ENCODE data around the gene E2F2.
"Not testable (repeated sequence)": the region's sequence is repeated elsewhere in the genome, so short reads cannot be mapped to it uniquely, and the experiment has no call there.

The E2F2 gene

GRCh38 chr1:23546897-23547584 lies 16.0 kb upstream of the E2F2 start:
- no peak for DNase-seq (ENCODE audit: low read depth)

DNA sequence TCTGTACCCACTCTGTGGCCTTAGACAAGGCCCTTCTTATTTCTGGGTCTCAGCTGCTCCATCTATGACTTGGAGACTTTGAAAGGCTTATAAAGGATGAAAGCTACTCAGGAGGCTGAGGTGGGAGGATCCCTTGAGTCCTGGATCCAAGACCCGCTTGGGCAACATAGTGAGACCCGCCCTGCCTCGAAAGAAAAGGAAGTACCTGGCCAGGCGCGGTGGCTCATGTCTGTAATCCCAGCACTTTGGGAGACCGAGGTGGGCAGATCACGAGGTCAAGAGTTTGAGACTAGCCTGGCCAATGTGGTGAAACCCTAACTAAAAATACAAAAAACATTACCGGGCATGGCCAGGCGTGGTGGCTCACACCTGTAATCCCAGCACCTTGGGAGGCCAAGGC lies 14.8 kb upstream of the E2F2 start:
- no peak for DNase-seq (ENCODE audit: low read depth)

GRCh38 chr1:23544444-23545389 lies 13.7 kb upstream of the E2F2 start:
- DNase-seq (ENCODE audit: low read depth), result peak; percentile 55

GRCh38 chr1:23543707-23544443 lies 12.8 kb upstream of the E2F2 start:
- DNase-seq (ENCODE audit: low read depth), result no peak

DNA sequence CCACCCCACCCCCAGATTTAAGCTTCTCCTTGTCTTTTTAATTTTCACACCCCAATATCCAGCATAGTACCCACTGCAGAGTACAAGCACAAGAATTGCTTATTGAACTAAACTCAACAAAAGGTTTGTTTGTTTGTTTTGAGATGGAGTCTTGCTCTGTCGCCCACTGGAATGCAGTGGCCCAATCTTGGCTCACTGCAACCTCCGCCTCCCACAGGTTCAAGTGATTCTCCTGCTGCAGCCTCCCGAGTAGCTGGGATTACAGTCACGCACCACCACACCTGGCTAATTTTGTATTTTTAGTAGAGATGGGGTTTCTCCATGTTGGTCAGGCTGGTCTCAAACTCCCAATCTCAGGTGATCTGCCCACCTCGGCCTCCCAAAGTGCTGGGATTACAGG lies 11.9 kb upstream of the E2F2 start:
- not testable (repeated sequence) for DNase-seq (ENCODE audit: low read depth)

GRCh38 chr1:23539698-23540266 lies 8.7 kb upstream of the E2F2 start:
- DNase-seq (ENCODE audit: low read depth), result peak; percentile 81

GRCh38 chr1:23537296-23537973 lies 6.4 kb upstream of the E2F2 start:
- no peak for DNase-seq (ENCODE audit: low read depth)

DNA sequence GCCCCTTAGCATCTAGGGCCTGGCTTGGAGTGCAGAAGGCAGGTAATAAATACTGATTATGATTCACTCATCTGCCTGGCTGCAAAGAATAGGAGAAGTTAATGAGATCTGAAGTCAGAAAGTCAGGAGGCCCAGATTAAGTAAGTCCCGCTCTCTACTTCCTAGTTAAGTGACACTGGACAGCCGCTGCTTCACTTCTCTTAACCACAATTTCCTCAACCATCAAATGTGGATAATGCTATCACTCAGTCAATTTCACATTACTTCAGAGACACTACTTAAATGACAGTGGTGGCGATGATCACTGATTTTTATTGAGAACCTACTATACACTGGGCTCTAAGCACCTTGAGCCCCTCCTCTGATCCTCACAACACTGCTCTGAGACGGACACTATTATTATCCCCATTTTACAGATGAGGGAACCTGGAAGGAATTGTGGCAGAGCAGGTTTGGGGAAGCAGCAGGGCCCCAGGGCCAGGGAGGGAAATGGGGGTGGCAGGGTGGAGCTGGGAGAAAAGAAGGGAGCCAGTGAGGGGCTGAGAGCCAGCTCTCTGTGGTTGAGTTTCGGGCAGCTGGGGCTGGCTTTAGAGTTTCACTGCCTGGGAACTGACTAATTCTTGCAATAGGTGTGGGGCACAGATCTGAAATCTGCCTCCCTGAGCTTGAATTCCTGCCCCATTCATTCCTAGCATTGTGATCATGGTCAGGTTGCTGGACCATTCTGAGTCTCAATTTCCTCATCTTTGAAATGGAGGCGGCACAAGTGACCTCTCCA lies 2.4 kb upstream of the E2F2 start:
- DNase-seq (ENCODE audit: low read depth), result no peak

GRCh38 chr1:23531562-23532094 lies 595 bp upstream of the E2F2 start:
- no peak for DNase-seq (ENCODE audit: low read depth)

- no peak for DNase-seq (ENCODE audit: low read depth)
Measured at GRCh38 chr1:23530087-23530746, 816 bp downstream of the E2F2 start.

DNA sequence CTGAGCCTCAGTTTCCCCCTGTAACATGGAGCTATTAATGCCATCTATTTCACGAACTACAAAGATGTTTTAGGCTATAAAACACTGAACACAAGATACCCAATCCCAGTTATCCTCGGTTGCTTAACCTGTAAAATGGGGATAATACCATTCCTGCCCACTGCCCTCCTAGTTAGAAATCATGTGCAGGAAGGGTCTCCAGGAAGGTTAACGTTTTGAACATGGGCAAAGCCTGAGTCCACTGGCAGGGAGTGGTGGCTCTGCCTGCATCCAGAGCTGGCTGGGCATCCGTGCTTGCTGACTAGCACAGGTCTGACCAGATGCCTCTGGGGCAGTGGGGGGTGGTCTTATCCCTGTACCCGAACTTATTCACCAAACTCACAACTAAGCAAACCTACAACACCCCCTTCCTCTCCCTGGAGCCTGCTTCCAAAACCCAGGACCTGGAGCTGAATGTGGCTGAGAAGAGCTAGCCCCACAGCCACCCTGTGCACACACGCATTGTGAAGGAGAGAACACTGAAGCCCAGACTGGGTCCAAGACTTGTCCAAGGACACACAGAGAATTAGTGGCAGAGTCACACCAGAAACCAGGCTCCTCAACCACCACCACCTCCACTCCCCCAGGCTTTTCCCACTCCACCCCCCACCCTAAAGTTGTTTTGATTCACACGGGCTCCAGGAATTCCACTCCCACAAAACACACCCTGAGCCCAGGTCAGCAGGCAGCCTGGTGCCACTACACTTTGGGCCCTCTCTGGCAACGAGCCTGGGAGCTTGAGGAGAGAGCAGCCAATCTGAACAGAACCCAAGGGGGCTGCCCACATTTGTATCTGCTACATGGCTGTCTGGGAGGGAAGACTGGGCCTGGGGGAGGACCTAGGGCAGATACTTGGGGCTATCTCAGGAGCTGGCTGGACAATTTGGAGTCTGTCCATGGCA lies 1.6 kb downstream of the E2F2 start:
- DNase-seq (ENCODE audit: low read depth), result no peak

- peak; percentile 52 for DNase-seq (ENCODE audit: low read depth)
Measured at GRCh38 chr1:23528250-23528978, 2.6 kb downstream of the E2F2 start.

DNA sequence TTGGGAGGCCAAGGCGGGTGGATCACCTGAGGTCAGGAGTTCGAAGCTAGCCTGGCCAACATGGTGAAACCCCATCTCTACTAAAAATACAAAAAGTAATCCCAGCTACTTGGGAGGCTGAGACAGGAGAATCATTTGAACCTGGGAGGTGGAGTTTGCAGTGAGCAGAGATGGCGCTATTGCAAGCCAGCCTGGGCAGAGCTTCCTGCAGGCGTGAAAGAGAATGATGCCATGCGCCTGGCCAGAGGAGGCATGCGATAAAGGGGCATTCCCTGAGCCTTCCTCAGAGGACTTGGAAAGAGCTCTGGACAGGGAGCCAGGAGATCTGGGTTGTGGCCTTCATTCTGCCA lies 3.2 kb downstream of the E2F2 start:
- no peak for DNase-seq (ENCODE audit: low read depth)

DNA sequence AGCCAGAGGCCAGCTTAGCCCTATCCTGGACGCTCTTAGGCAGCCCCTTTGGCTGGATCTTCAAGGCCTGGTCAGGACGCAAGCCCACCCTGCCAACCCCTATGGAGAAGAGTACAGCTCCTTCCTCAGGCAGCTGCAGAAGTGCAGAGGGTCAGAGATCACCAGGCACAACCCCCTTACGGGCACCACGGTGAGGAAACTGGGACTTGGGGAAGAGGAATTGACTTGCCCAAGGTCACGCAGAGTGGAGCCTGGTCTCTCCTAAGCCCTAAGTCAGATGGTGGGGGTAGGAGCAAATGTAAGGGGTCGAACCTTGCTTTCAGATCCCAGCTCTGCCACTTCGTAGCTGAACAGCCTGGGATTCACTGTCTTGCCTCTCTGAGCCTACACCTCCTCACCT lies 3.7 kb downstream of the E2F2 start:
- DNase-seq (ENCODE audit: low read depth), result no peak

- no peak for DNase-seq (ENCODE audit: low read depth)
Measured at GRCh38 chr1:23526329-23527041, 4.5 kb downstream of the E2F2 start.

DNA sequence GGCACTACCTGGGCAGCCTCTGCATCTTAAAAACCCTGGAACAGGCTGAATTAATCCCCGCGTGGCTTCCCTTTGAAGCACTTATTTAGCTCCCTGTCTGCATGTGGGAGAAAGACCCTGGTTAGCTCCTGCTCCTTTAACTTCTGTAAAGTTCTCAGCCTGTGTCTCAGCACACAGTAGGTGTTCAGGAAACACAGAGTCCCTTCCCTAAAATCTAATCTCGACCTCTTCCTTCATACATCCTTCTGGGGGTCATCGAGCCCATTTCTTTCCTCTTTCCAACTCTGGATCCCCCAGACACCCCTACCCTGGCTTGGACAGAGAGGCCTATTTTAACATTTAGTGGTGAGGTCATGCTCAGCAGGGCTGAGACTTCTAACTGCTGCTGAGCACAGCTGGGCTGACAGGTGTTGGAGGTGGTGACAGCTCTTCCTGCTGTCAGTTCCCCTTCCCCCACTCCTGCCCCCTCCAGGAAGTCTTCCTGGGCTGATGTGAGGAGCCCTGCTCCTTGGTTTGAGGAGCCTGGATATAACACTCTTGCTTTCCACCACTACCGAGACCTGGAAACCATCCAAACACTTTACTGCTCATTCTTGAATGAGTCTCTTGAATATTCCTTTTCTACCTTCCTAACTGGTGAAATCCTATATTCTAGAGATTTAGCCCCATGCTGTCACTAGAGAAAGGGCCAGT lies 5.3 kb downstream of the E2F2 start:
- no peak for DNase-seq (ENCODE audit: low read depth)

All from stimulated activated CD4-positive, alpha-beta T cell treated with anti-CD3 and anti-CD28 coated beads, Interleukin-2, amount 100 ng/mL, for 4 hours (primary cell).